DND-41 (cell line): ENCODE measurements around the gene ZBTB8A.

Source experiments
- ATAC-seq: fragments of 200-7000 bp; cut with Tn5 transposase; 3 replicates; pipeline ENCODE4 v1.9.1; 2021; ENCODE audit warnings: low read depth; ENCODE audit not compliant: insufficient read depth
- DNase-seq: peaks from one replicate; pipeline ENCODE4 v3.0.0-alpha.2; 2020
- H2AFZ ChIP-seq: 2 replicates; pipeline ENCODE4 v1.6.0; 2012; ENCODE audit warnings: low read depth, low read length
- H3K27ac ChIP-seq: 2 replicates; pipeline ENCODE4 v1.5.1; 2012; ENCODE audit warnings: low read length, inconsistent platforms
- H3K27me3 ChIP-seq: fragments of 200-600 bp; sonication (generic); 2 replicates; pipeline ENCODE4 v1.6.0; 2012; ENCODE audit warnings: low read length, mild to moderate bottlenecking, inconsistent platforms; ENCODE audit not compliant: insufficient read depth, poor library complexity
- H3K36me3 ChIP-seq: 2 replicates; pipeline ENCODE4 v1.5.1; 2012; ENCODE audit warnings: low read length, inconsistent platforms; ENCODE audit not compliant: insufficient read depth
- H3K4me1 ChIP-seq: 2 replicates; pipeline ENCODE4 v1.5.1; 2012; ENCODE audit warnings: mild to moderate bottlenecking, low read length; ENCODE audit not compliant: insufficient read depth
- H3K4me2 ChIP-seq: 2 replicates; pipeline ENCODE4 v1.6.0; 2012; ENCODE audit warnings: mild to moderate bottlenecking, moderate library complexity, low read length, inconsistent platforms; ENCODE audit not compliant: insufficient read depth
- H3K4me3 ChIP-seq, 2 experiments: fragments of 200-600 bp in 1 of 2; shearing (Covaris generic) in 1 of 2; 2 replicates each; pipeline ENCODE4 v1.5.1; 2012 to 2016; ENCODE audit warnings: inconsistent platforms in 2 of 2, low read length in 2 of 2, mild to moderate bottlenecking in 2 of 2, low read depth in 1 of 2, moderate library complexity in 1 of 2
- H3K79me2 ChIP-seq: 2 replicates; pipeline ENCODE4 v1.6.0; 2012; ENCODE audit warnings: low read length, inconsistent platforms; ENCODE audit not compliant: insufficient read depth
- H3K9ac ChIP-seq: 2 replicates; pipeline ENCODE4 v1.6.0; 2012; ENCODE audit warnings: low read depth, mild to moderate bottlenecking, inconsistent platforms, low read length, moderate library complexity
- H3K9me3 ChIP-seq: 2 replicates; pipeline ENCODE4 v1.5.1; 2012; ENCODE audit warnings: low read length, moderate library complexity, mild to moderate bottlenecking, inconsistent platforms; ENCODE audit not compliant: insufficient read depth, severe bottlenecking
- H4K20me1 ChIP-seq: 2 replicates; pipeline ENCODE4 v1.6.0; 2012; ENCODE audit warnings: low read length; ENCODE audit not compliant: insufficient read depth
- EZH2 ChIP-seq: IDR thresholded peaks from 3 replicates; pipeline ENCODE4 v1.6.1; 2012; ENCODE audit warnings: borderline replicate concordance, low read depth, mild to moderate bottlenecking, moderate library complexity, low read length, inconsistent platforms; ENCODE audit not compliant: severe bottlenecking
- TF ChIP-seq, protein P1 (sequence below): IDR thresholded peaks from 2 replicates; pipeline ENCODE4 v1.5.1; 2012; ENCODE audit warnings: borderline replicate concordance, low read length, moderate library complexity, mild to moderate bottlenecking; ENCODE audit not compliant: poor library complexity, severe bottlenecking; ENCODE audit errors: extremely low read depth

The ZBTB8A gene

DNA sequence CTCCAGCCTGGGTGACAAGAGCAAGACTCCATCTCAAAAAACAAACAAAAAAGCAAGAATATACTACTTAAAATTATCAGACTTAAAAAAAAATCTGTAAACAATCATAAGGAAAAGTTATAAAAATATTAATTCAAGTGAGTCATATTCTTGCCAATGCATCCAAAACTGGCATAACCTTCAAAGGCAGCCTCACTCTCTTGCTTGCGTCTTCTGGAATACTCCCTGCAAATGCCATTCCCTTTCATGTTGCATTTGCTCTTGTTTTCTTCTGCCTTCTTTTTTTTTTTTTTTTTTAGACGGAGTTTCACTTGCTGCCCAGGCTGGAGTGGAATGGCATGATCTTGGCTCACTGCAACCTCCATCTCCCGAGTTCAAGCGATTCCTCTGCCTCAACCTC is 32.2 kb upstream of the ZBTB8A start:
- H3K36me3 ChIP-seq = no peaks in the 10 kb centered on the region
- H3K9me3 ChIP-seq = no peaks in the 10 kb centered on the region
- no peak for TF ChIP-seq EZH2
- TF ChIP-seq, protein P1, sequence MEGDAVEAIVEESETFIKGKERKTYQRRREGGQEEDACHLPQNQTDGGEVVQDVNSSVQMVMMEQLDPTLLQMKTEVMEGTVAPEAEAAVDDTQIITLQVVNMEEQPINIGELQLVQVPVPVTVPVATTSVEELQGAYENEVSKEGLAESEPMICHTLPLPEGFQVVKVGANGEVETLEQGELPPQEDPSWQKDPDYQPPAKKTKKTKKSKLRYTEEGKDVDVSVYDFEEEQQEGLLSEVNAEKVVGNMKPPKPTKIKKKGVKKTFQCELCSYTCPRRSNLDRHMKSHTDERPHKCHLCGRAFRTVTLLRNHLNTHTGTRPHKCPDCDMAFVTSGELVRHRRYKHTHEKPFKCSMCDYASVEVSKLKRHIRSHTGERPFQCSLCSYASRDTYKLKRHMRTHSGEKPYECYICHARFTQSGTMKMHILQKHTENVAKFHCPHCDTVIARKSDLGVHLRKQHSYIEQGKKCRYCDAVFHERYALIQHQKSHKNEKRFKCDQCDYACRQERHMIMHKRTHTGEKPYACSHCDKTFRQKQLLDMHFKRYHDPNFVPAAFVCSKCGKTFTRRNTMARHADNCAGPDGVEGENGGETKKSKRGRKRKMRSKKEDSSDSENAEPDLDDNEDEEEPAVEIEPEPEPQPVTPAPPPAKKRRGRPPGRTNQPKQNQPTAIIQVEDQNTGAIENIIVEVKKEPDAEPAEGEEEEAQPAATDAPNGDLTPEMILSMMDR = no peak
- H4K20me1 ChIP-seq = no peaks in the 10 kb centered on the region
- ATAC-seq (no peak), DNase-seq (no peak)
- H2AFZ ChIP-seq = no peak overlapping the region
- H3K79me2 ChIP-seq = no peaks in the 10 kb centered on the region
- H3K27ac ChIP-seq = no peak overlapping the region
- H3K27me3 ChIP-seq = peaks cover 15% of the 10 kb centered on the region
- no peaks in the 10 kb centered on the region for H3K4me1 ChIP-seq
- H3K4me3 ChIP-seq = no peak overlapping the region
- H3K9ac ChIP-seq = no peak overlapping the region
- H3K4me2 ChIP-seq = no peak overlapping the region

DNA sequence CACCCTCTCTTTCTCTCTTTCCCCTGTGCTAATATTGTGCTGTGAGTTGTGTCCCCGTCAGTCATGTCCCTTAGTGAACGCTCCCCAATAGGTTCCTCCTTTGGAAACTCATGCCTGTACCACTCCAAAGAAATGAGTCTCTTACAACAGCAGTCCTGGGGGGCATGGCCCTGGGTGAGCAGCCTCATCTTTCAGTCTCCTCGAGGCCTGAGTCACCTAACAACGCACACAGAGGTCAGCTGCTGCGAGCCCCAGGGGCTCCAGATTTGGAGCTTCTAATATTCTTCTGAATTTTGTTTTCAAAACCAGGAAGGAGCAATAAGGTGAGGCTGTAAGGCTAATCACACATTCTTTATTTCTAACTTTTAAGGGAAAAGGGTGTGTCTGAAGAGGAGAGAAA is 30.5 kb upstream of the ZBTB8A start:
- H3K79me2 ChIP-seq = no peaks in the 10 kb centered on the region
- H3K4me1 ChIP-seq = no peaks in the 10 kb centered on the region
- no peak for ATAC-seq
- H3K4me3 ChIP-seq = no peak overlapping the region
- no peak overlapping the region for H3K9ac ChIP-seq
- no peaks in the 10 kb centered on the region for H3K36me3 ChIP-seq
- H2AFZ ChIP-seq = no peak overlapping the region
- DNase-seq = no peak
- peaks cover 9% of the 10 kb centered on the region for H3K27me3 ChIP-seq
- H3K27ac ChIP-seq = no peak overlapping the region
- H3K4me2 ChIP-seq = no peak overlapping the region
- H3K9me3 ChIP-seq = no peaks in the 10 kb centered on the region
- H4K20me1 ChIP-seq = no peaks in the 10 kb centered on the region
- TF ChIP-seq, protein P1 = no peak
- TF ChIP-seq EZH2 = no peak

DNA sequence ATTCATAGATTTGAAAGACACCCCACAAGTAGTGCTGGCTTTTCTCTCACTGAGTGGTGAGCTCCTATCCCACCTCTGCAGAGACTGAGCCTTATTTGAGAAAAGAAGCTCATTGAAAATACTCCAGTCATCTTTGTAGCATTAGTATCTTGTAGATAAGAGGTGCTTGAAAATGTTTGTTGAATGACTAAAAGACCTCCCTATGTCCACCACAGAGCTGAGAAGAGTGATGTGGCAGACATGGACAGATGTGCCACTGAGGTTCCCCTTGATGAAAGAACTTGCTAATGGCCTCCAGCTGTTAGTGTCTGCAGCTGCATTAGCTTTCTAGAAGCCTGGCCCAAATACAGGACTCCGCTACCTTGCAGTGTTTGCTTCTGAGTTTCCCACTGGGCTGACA is 29.3 kb upstream of the ZBTB8A start:
- ATAC-seq = no peak
- Histone ChIP-seq H4K20me1 (no peaks in the 10 kb centered on the region), H3K4me1 (no peaks in the 10 kb centered on the region), H2AFZ (no peak overlapping the region), H3K36me3 (no peaks in the 10 kb centered on the region), H3K27me3 (peaks cover 11% of the 10 kb centered on the region), H3K27ac (no peak overlapping the region), H3K9me3 (no peaks in the 10 kb centered on the region), H3K4me2 (no peak overlapping the region), H3K9ac (no peak overlapping the region), H3K79me2 (no peaks in the 10 kb centered on the region), H3K4me3 (no peak overlapping the region)
- TF ChIP-seq EZH2 = no peak
- TF ChIP-seq, protein P1 = no peak
- DNase-seq = no peak

DNA sequence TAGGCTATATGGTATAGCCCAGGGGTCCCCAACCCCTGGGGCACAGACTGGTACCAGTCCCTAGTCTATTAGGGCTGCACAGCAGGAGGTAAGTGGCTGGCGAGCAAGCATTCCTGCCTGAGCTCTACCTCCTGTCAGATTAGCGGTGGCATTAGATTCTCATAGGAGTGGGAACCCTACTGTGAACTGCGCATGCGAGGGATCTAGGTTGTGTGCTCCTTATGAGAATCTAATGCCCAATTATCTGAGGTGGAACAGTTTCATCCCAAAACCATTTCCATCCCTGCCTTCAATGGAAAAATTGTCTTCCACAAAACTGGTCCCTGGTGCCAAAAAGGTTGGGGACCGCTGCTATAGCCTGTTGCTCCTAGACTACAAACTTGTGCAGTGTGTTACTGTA is 22.8 kb upstream of the ZBTB8A start:
- ATAC-seq (no peak), DNase-seq (no peak)
- H3K4me1 ChIP-seq = peaks cover 8% of the 10 kb centered on the region; the same call in 1 of the 2 replicates
- peaks cover 2% of the 10 kb centered on the region for H3K27me3 ChIP-seq
- H3K79me2 ChIP-seq = no peaks in the 10 kb centered on the region
- H3K4me3 ChIP-seq = no peak overlapping the region
- no peaks in the 10 kb centered on the region for H3K9me3 ChIP-seq
- H3K27ac ChIP-seq = no peak overlapping the region
- no peak overlapping the region for H3K9ac ChIP-seq
- H3K36me3 ChIP-seq = no peaks in the 10 kb centered on the region
- TF ChIP-seq, protein P1 = no peak
- TF ChIP-seq EZH2 = no peak
- no peaks in the 10 kb centered on the region for H4K20me1 ChIP-seq
- no peak overlapping the region for H2AFZ ChIP-seq
- no peak overlapping the region for H3K4me2 ChIP-seq
